Loucy (cell line): ENCODE results near the gene TNRC6B.
A peak's percentile ranks its signal among the peaks of the same experiment; 100 is the strongest.
"Not testable (repeated sequence)": the region's sequence is repeated elsewhere in the genome, so short reads cannot be mapped to it uniquely, and the experiment has no call there.

Experiments
- H2AFZ ChIP-seq: fragments of 200-600 bp; sonication (generic); 2 replicates; pipeline ENCODE4 v1.6.0; 2016; ENCODE audit warnings: antibody characterized with exemption, mild to moderate bottlenecking, low read length, moderate library complexity
- H3F3A ChIP-seq: fragments of 200-600 bp; 2 replicates; pipeline ENCODE4 v1.6.0; 2016; ENCODE audit warnings: antibody characterized with exemption, low read depth, mild to moderate bottlenecking
- H3K27me3 ChIP-seq: fragments of 200-600 bp; sonication (generic); 2 replicates; pipeline ENCODE4 v1.6.1; 2014; ENCODE audit warnings: low read length, mild to moderate bottlenecking; ENCODE audit not compliant: insufficient read depth, poor library complexity, severe bottlenecking
- H3K36me3 ChIP-seq: fragments of 200-600 bp; sonication (generic); 2 replicates; pipeline ENCODE4 v1.6.1; 2016; ENCODE audit warnings: low read length; ENCODE audit not compliant: insufficient read depth
- H3K4me1 ChIP-seq: fragments of 200-600 bp; sonication (generic); 2 replicates; pipeline ENCODE4 v1.5.1; 2014; ENCODE audit warnings: low read length, mild to moderate bottlenecking; ENCODE audit not compliant: insufficient read depth, poor library complexity, severe bottlenecking
- H3K4me2 ChIP-seq: fragments of 200-600 bp; sonication (generic); 2 replicates; pipeline ENCODE4 v1.6.0; 2014; ENCODE audit warnings: antibody characterized with exemption, low read length, low read depth, mild to moderate bottlenecking; ENCODE audit not compliant: poor library complexity, severe bottlenecking
- H3K4me3 ChIP-seq: fragments of 200-600 bp; sonication (generic); 2 replicates; pipeline ENCODE4 v1.5.1; 2014; ENCODE audit warnings: low read length, mild to moderate bottlenecking, mixed read lengths; ENCODE audit not compliant: poor library complexity, severe bottlenecking
- H3K79me2 ChIP-seq: fragments of 200-600 bp; sonication (generic); 2 replicates; pipeline ENCODE4 v1.6.1; 2014; ENCODE audit warnings: low read length; ENCODE audit not compliant: insufficient read depth
- H3K9ac ChIP-seq: fragments of 200-600 bp; sonication (generic); 2 replicates; pipeline ENCODE4 v1.6.0; 2014; ENCODE audit warnings: mild to moderate bottlenecking, low read depth, low read length, moderate library complexity; ENCODE audit not compliant: poor library complexity, severe bottlenecking
- H3K9me2 ChIP-seq: fragments of 200-600 bp; sonication (generic); replicated peaks from 2 replicates; pipeline ENCODE4 v1.6.1; 2016; ENCODE audit warnings: low read depth, low read length, mixed read lengths
- H3K9me3 ChIP-seq: fragments of 200-600 bp; sonication (generic); 2 replicates; pipeline ENCODE4 v1.6.1; 2014; ENCODE audit warnings: mild to moderate bottlenecking, antibody characterized with exemption, low read length, low read depth; ENCODE audit not compliant: insufficient read depth
- H4K20me1 ChIP-seq: fragments of 200-600 bp; sonication (generic); 2 replicates; pipeline ENCODE4 v1.6.0; 2014; ENCODE audit warnings: antibody characterized with exemption, low read length, mild to moderate bottlenecking; ENCODE audit not compliant: insufficient read depth, poor library complexity, severe bottlenecking
- CTCF ChIP-seq: fragments of 200-600 bp; sonication (generic); conservative IDR thresholded peaks from 2 replicates; pipeline ENCODE4 v1.5.1; 2014; ENCODE audit warnings: mild to moderate bottlenecking, antibody characterized with exemption, low read length
- EZH2phosphoT487 ChIP-seq: fragments of 200-600 bp; IDR thresholded peaks from 2 replicates; pipeline ENCODE4 v1.6.1; 2018; ENCODE audit warnings: antibody characterized with exemption, mild to moderate bottlenecking, moderate library complexity, borderline replicate concordance

The TNRC6B gene

GRCh38 chr22:40183029-40183581 is 5.4 kb downstream of the TNRC6B start:
- Histone ChIP-seq H3K9me2 (no peaks in the 10 kb centered on the region), H3K4me2 (peak overlapping the region; percentile 96), H3K79me2 (peaks cover 99% of the 10 kb centered on the region), H2AFZ (no peak overlapping the region), H4K20me1 (peaks cover 60% of the 10 kb centered on the region), H3K36me3 (no peaks in the 10 kb centered on the region), H3K4me3 (peak overlapping the region; percentile 56), H3F3A (no peaks in the 10 kb centered on the region), H3K27me3 (no peaks in the 10 kb centered on the region), H3K9ac (peak overlapping the region; percentile 0), H3K4me1 (peaks cover 54% of the 10 kb centered on the region), H3K9me3 (no peaks in the 10 kb centered on the region)
- TF ChIP-seq CTCF (no peak), EZH2phosphoT487 (no peak)

- H3K9me2 ChIP-seq, H3F3A ChIP-seq, H3K9ac ChIP-seq, H3K27me3 ChIP-seq, H2AFZ ChIP-seq, H3K36me3 ChIP-seq, H3K9me3 ChIP-seq: not testable (repeated sequence)
- Histone ChIP-seq H3K4me1 (peaks cover 52% of the 10 kb centered on the region), H3K4me3 (peak overlapping the region; percentile 56), H4K20me1 (peaks cover 63% of the 10 kb centered on the region), H3K79me2 (peaks cover 99% of the 10 kb centered on the region), H3K4me2 (peak overlapping the region; percentile 96)
Measured at GRCh38 chr22:40183603-40184002, 5.9 kb downstream of the TNRC6B start.

GRCh38 chr22:40187389-40187788 is 9.7 kb downstream of the TNRC6B start:
- no peak for TF ChIP-seq CTCF
- TF ChIP-seq EZH2phosphoT487, result no peak
- H2AFZ ChIP-seq, result no peak overlapping the region
- H3K79me2 ChIP-seq, result peaks cover 98% of the 10 kb centered on the region
- H3K4me3 ChIP-seq, result no peak overlapping the region
- H3K4me1 ChIP-seq, result peaks cover 24% of the 10 kb centered on the region
- peaks cover 43% of the 10 kb centered on the region for H4K20me1 ChIP-seq
- H3K36me3 ChIP-seq, result peaks cover 5% of the 10 kb centered on the region; the same call in 1 of the 2 replicates
- no peaks in the 10 kb centered on the region for H3K9me2 ChIP-seq
- H3F3A ChIP-seq, result no peaks in the 10 kb centered on the region
- no peaks in the 10 kb centered on the region for H3K9me3 ChIP-seq
- no peaks in the 10 kb centered on the region for H3K27me3 ChIP-seq
- no peak overlapping the region for H3K9ac ChIP-seq
- no peak overlapping the region for H3K4me2 ChIP-seq

- H3K4me2 ChIP-seq, result no peak overlapping the region
Measured at GRCh38 chr22:40189997-40190396, 12.3 kb downstream of the TNRC6B start.

More at GRCh38 chr22:40189997-40190396, 12.3 kb downstream of the TNRC6B start:
- Histone ChIP-seq H4K20me1 (peaks cover 40% of the 10 kb centered on the region), H3K4me1 (peaks cover 3% of the 10 kb centered on the region), H3K4me3 (no peak overlapping the region), H3K9me3 (no peaks in the 10 kb centered on the region), H3K9ac (no peak overlapping the region), H3K36me3 (peaks cover 12% of the 10 kb centered on the region; the same call in 1 of the 2 replicates), H3K27me3 (no peaks in the 10 kb centered on the region), H3F3A (no peaks in the 10 kb centered on the region), H3K9me2 (no peaks in the 10 kb centered on the region), H2AFZ (no peak overlapping the region), H3K79me2 (peaks cover 98% of the 10 kb centered on the region)
- no peak for TF ChIP-seq EZH2phosphoT487
- no peak for TF ChIP-seq CTCF
